Measurements from ENCODE around the gene ASPSCR1. TPM values are rescaled to one million over a fixed set of nuclear protein-coding genes. Genes with fewer than 3 reads are reported as not detected.

ASPSCR1 gene
- total and polyA plus RNA-seq, 9 of the 15 experiments (the other 6 are each of a cell fraction or from before 2014, with no cell fraction given) = 0.90 to 36.9 (median 11.6) TPM

DNA sequence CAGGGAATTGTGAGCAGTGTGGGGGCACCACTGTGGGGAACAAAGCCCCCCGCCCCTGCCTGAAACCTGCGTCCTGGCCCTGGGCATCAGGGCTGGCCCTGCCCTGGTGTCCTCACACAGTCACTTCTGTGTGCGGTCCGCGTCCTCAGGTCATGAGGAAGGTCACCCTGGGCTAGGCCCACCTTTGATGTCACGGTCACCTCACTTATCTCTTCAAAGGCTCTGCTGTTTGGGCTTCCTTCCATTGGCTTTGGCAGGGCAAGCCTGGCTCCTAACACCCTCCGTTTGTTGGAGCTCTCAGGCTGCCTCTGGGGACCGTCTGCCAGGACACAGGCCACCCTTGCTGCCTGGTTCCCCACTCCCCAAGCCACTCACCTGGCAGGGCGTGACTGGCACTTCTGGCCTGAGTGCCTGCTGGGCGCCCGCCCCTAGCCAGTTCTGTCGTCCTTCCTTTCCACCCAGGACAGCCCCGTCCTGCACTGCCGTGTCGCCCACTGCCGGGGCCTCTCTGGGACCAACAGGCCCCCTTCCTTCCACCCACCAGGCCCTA is 36.4 kb downstream of the ASPSCR1 start (continued):
- TF ChIP-seq, protein P1, sequence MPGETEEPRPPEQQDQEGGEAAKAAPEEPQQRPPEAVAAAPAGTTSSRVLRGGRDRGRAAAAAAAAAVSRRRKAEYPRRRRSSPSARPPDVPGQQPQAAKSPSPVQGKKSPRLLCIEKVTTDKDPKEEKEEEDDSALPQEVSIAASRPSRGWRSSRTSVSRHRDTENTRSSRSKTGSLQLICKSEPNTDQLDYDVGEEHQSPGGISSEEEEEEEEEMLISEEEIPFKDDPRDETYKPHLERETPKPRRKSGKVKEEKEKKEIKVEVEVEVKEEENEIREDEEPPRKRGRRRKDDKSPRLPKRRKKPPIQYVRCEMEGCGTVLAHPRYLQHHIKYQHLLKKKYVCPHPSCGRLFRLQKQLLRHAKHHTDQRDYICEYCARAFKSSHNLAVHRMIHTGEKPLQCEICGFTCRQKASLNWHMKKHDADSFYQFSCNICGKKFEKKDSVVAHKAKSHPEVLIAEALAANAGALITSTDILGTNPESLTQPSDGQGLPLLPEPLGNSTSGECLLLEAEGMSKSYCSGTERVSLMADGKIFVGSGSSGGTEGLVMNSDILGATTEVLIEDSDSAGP (CRISPR knock-in tag; IDR thresholded peaks at IDR 0.05) = no peak
- TF ChIP-seq ETS2 (tag; IDR thresholded peaks at IDR 0.05; ENCODE audit: borderline replicate concordance, poor library complexity, severe bottlenecking) (no peak), ZNF780A (CRISPR knock-in tag; IDR thresholded peaks at IDR 0.05) (no peak), CXXC5 (CRISPR knock-in tag; IDR thresholded peaks at IDR 0.05) (no peak)

DNA sequence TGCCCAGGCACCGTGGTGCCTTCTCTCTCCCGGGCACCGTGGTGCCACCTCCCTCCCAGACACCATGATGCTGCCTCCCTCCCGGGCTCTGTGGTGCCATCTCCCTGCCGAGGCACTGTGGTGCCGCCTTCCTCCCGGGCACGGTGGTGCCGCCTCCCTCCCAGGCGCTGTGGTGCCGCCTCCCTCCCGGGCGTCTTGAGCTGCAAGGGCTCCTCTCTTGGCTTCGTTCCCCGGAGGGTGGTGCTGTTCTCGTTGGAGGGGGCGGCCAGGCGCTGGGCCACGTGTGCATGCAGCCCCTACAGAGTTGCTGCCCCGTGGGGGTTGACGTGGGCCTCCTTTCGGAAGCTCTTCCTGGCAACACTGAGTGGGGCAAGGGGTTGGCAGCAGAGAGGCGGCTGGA is 37.0 kb downstream of the ASPSCR1 start:
- TF ChIP-seq BCOR (IDR thresholded peaks at IDR 0.05) (no peak), RHOXF2B (CRISPR knock-in tag; conservative IDR thresholded peaks at IDR 0.05) (no peak), TSC22D4 (tag; IDR thresholded peaks at IDR 0.05) (no peak), POLR2G (IDR thresholded peaks at IDR 0.05; ENCODE audit: low read depth, low read length) (0 out of 2 replicates have a peak, but pooled peaks have one; percentile 26)
- H3K4me1 ChIP-seq (replicated peaks in 1 of 2; ENCODE audit: control insufficient read depth in 2 of 2, insufficient read depth in 2 of 2, low read length in 2 of 2) = peaks cover 0 to 87% of the 10 kb centered on the region in 2 experiments; a peak in 3 of 5 replicates
- POLR2A ChIA-PET = interaction anchor here (0.6 kb wide), 2 partner anchors 116 to 804 kb away, joined by 3 read pairs; no protein-coding TSS in a partner anchor
- H3K27ac ChIP-seq (ENCODE audit: extremely low read depth, low read depth, low read length) = no peak overlapping the region
- H3K36me3 ChIP-seq (ENCODE audit: control insufficient read depth, insufficient read depth, low read length) = peaks cover 16% of the 10 kb centered on the region; the same call in 1 of the 3 replicates
- ATAC-seq = no peak
- 67% methylated on average over 11 of the region's 23 CpGs for WGBS (ENCODE audit: insufficient coverage, low coverage, missing lambda C conversion rate)
- in situ Hi-C loops (cut with MboI) = no loop called here
- FAIRE-seq = no peak
- H3K9me3 ChIP-seq (replicated peaks; ENCODE audit: control insufficient read depth, insufficient read depth, low read depth, low read length) = no peaks in the 10 kb centered on the region
- H3K4me3 ChIP-seq = no peak overlapping the region
- no peak for DNase-seq (ENCODE audit: extremely low read depth in 1 of 4, low spot score in 3 of 4)
- no peak overlapping the region for H2AFZ ChIP-seq (ENCODE audit: low read depth, low read length)
- H3K9me1 ChIP-seq (ENCODE audit: control insufficient read depth, insufficient read depth, low read length) = no peaks in the 10 kb centered on the region
- no peaks in the 10 kb centered on the region for H4K20me1 ChIP-seq (replicated peaks; ENCODE audit: control insufficient read depth, insufficient read depth, low read length)
- no TSS peak for BruUV-seq (replicated peaks)
- no peak overlapping the region for H3K4me2 ChIP-seq (ENCODE audit: insufficient read depth, low read length)
- H3K9ac ChIP-seq (ENCODE audit: insufficient read depth in 1 of 2, low read depth in 2 of 2, low read length in 2 of 2) = no peak overlapping the region; a peak in 1 of 4 replicates
- no peaks in the 10 kb centered on the region for H3K79me2 ChIP-seq (ENCODE audit: control insufficient read depth, insufficient read depth, low read length)
- H3K27me3 ChIP-seq (ENCODE audit: control insufficient read depth in 2 of 2, insufficient read depth in 2 of 2, low read length in 2 of 2) = no peaks in the 10 kb centered on the region
- intact Hi-C loops (cut with micrococcal nuclease) = no loop called here
- CTCF ChIA-PET (ENCODE audit: low intra/inter-chr PET ratio) = no interaction called here

Measured in K562 (cell line).